Left cardiac atrium (tissue), 4 donors: ENCODE measurements around the gene ANGPTL2. TPM values are rescaled to one million over a fixed set of nuclear protein-coding genes. Genes with fewer than 3 reads are reported as not detected.
"Not testable (repeated sequence)": the region's sequence is repeated elsewhere in the genome, so short reads cannot be mapped to it uniquely, and the experiment has no call there.

Source experiments
- ATAC-seq, 2 donors: fragments of 200-7000 bp; cut with Tn5 transposase; one replicate each; pipeline ENCODE4 v1.9.1; 2020; ENCODE audit warnings: mild to moderate bottlenecking in 2 of 2, moderate library complexity in 2 of 2
- DNase-seq: peaks from one replicate; pipeline ENCODE4 v3.0.0-alpha.2; 2020
- intact Hi-C, 2 donors: fragments of 100-400 bp; cut with DNase I; formaldehyde crosslinking; loops; one replicate each; pipeline versions ENCODE4 v1.14.1 to v1.15.1; 2022 to 2023
- total RNA-seq, 2 donors: library from RNA; stranded (reverse); fragmentation: NEBNext Ultra II Directional; extraction: Animal tissue kit (Norgen Biotek cat#: 25700); gene quantifications; one replicate each; pipeline ENCODE4 v1.2.1, GENCODE V29; 2021
- donor health status: DM: no; HTN: yes; CAD: no.
- donor health status: DM: no; HTN: yes; CAD: no; lungs with severe emphysema.
- donor health status: DM: yes; HTN: yes; CAD: no.
- donor health status: Dilated cardiomyopathy.

ANGPTL2 gene
- total RNA-seq, 2 donors from 2014 or later: 51.8 to 63.1 TPM

GRCh38 chr9:127159325-127159801 is 36.9 kb upstream of the ANGPTL2 start:
- intact Hi-C loops: no loop called here
- peak in 1 of 2 donors; percentile 62 for ATAC-seq
- no peak for DNase-seq

GRCh38 chr9:127158786-127159324 is 36.4 kb upstream of the ANGPTL2 start:
- no peak for DNase-seq
- ATAC-seq: no peak
- intact Hi-C loops: no loop called here

GRCh38 chr9:127155314-127155960 is 33.0 kb upstream of the ANGPTL2 start:
- DNase-seq (no peak), ATAC-seq (no peak)
- intact Hi-C loops: no loop called here

- intact Hi-C loops: no loop called here
- DNase-seq: peak; percentile 85
- ATAC-seq: peak; percentile 91
Measured at GRCh38 chr9:127154390-127155191, 32.2 kb upstream of the ANGPTL2 start.

GRCh38 chr9:127154003-127154389 is 31.6 kb upstream of the ANGPTL2 start:
- intact Hi-C loops: no loop called here
- DNase-seq (no peak), ATAC-seq (peak in 1 of 2 donors; percentile 39)

- no peak for ATAC-seq
Measured at GRCh38 chr9:127153501-127153900, 31.1 kb upstream of the ANGPTL2 start.

GRCh38 chr9:127149463-127150390 is 27.3 kb upstream of the ANGPTL2 start:
- no peak for DNase-seq
- ATAC-seq: no peak
- intact Hi-C loops: no loop called here

More at GRCh38 chr9:127153501-127153900, 31.1 kb upstream of the ANGPTL2 start:
- DNase-seq: no peak
- intact Hi-C loops: no loop called here

GRCh38 chr9:127149010-127149409 is 26.6 kb upstream of the ANGPTL2 start:
- intact Hi-C loops: no loop called here
- DNase-seq (no peak), ATAC-seq (no peak)

- DNase-seq (no peak), ATAC-seq (no peak)
- intact Hi-C loops: no loop called here
Measured at GRCh38 chr9:127148014-127148413, 25.6 kb upstream of the ANGPTL2 start.

- no peak for DNase-seq
- no peak for ATAC-seq
- intact Hi-C loops: no loop called here
Measured at GRCh38 chr9:127147251-127147650, 24.8 kb upstream of the ANGPTL2 start.

GRCh38 chr9:127146841-127147240 is 24.4 kb upstream of the ANGPTL2 start:
- intact Hi-C loops, DNase-seq, ATAC-seq: not testable (repeated sequence)

- ATAC-seq (peak; percentile 77 to 81), DNase-seq (peak; percentile 58)
- intact Hi-C loops: no loop called here
Measured at GRCh38 chr9:127144670-127145445, 22.4 kb upstream of the ANGPTL2 start.

- no peak for ATAC-seq
- intact Hi-C loops: no loop called here
- DNase-seq: no peak
Measured at GRCh38 chr9:127143920-127144465, 21.6 kb upstream of the ANGPTL2 start.

GRCh38 chr9:127142931-127143464 is 20.6 kb upstream of the ANGPTL2 start:
- no peak for ATAC-seq
- intact Hi-C loops: no loop called here

GRCh38 chr9:127142291-127142690 is 19.9 kb upstream of the ANGPTL2 start:
- ATAC-seq (no peak), DNase-seq (no peak)
- intact Hi-C loops: no loop called here

More at GRCh38 chr9:127142931-127143464, 20.6 kb upstream of the ANGPTL2 start:
- DNase-seq: no peak

GRCh38 chr9:127140842-127141675 is 18.6 kb upstream of the ANGPTL2 start:
- ATAC-seq (peak; percentile 47 to 75), DNase-seq (no peak)
- intact Hi-C loops: no loop called here

GRCh38 chr9:127140181-127140580 is 17.7 kb upstream of the ANGPTL2 start:
- intact Hi-C loops: no loop called here
- ATAC-seq (no peak), DNase-seq (no peak)
